H9 (cell line): Measurements from ENCODE around the gene FHIT. TPM values are rescaled to one million over a fixed set of nuclear protein-coding genes. Genes with fewer than 3 reads are reported as not detected.

Source experiments
- DNase-seq: peaks from one replicate; pipeline ENCODE4 v3.0.0-alpha.2; 2017
- H2AFZ ChIP-seq: one replicate; pipeline ENCODE4 v1.6.1; 2013; ENCODE audit warnings: mild to moderate bottlenecking, low read length, control low read depth, moderate library complexity
- H2AK5ac ChIP-seq: 2 replicates; pipeline ENCODE4 v1.6.1; 2013; ENCODE audit warnings: low read length, control low read depth, mixed read lengths; ENCODE audit not compliant: insufficient read length
- H2BK120ac ChIP-seq: one replicate; pipeline ENCODE4 v1.6.1; 2013; ENCODE audit warnings: low read depth, mild to moderate bottlenecking, low read length, control low read depth, inconsistent platforms; ENCODE audit not compliant: poor library complexity, severe bottlenecking
- H2BK12ac ChIP-seq: 2 replicates; pipeline ENCODE4 v1.6.1; 2013; ENCODE audit warnings: low read length, control low read depth, mixed read lengths, low read depth; ENCODE audit not compliant: insufficient read length
- H2BK15ac ChIP-seq: 2 replicates; pipeline ENCODE4 v1.6.1; 2013; ENCODE audit warnings: low read depth, low read length, control low read depth
- H2BK20ac ChIP-seq: one replicate; pipeline ENCODE4 v1.6.1; 2013; ENCODE audit warnings: low read depth, mild to moderate bottlenecking, low read length, control low read depth, inconsistent platforms; ENCODE audit not compliant: poor library complexity, severe bottlenecking
- H2BK5ac ChIP-seq: 2 replicates; pipeline ENCODE4 v1.6.1; 2013; ENCODE audit warnings: low read length, control low read depth, mixed read lengths; ENCODE audit not compliant: insufficient read length
- H3K14ac ChIP-seq: 2 replicates; pipeline ENCODE4 v1.6.1; 2013; ENCODE audit warnings: low read length, control low read depth; ENCODE audit not compliant: insufficient read depth
- H3K18ac ChIP-seq: 2 replicates; pipeline ENCODE4 v1.6.1; 2013; ENCODE audit warnings: low read depth, mild to moderate bottlenecking, mixed read lengths, low read length, control low read depth; ENCODE audit not compliant: insufficient read length
- H3K23ac ChIP-seq: 2 replicates; pipeline ENCODE4 v1.6.1; 2013; ENCODE audit warnings: low read length, control low read depth, mixed read lengths, low read depth; ENCODE audit not compliant: insufficient read length
- H3K23me2 ChIP-seq: 2 replicates; pipeline ENCODE4 v1.6.1; 2013; ENCODE audit warnings: low read depth, mild to moderate bottlenecking, mixed read lengths, low read length, control low read depth; ENCODE audit not compliant: insufficient read length, poor library complexity, severe bottlenecking
- H3K27ac ChIP-seq: 2 replicates; pipeline ENCODE4 v1.5.1; 2013; ENCODE audit warnings: low read length, control low read depth, mixed read lengths, low read depth; ENCODE audit not compliant: insufficient read length
- H3K27me3 ChIP-seq: 2 replicates; pipeline ENCODE4 v1.6.1; 2013; ENCODE audit warnings: low read length, control low read depth, inconsistent platforms; ENCODE audit not compliant: insufficient read depth
- H3K4ac ChIP-seq: 2 replicates; pipeline ENCODE4 v1.6.1; 2013; ENCODE audit warnings: low read depth, mild to moderate bottlenecking, control low read depth, inconsistent platforms, low read length, moderate library complexity
- H3K4me1 ChIP-seq: 2 replicates; pipeline ENCODE4 v1.6.1; 2013; ENCODE audit warnings: low read length, control low read depth, inconsistent platforms; ENCODE audit not compliant: insufficient read depth
- H3K4me2 ChIP-seq: 2 replicates; pipeline ENCODE4 v1.6.1; 2013; ENCODE audit warnings: low read length, control low read depth, mixed read lengths; ENCODE audit not compliant: insufficient read length, insufficient read depth
- H3K56ac ChIP-seq: 2 replicates; pipeline ENCODE4 v1.6.1; 2013; ENCODE audit warnings: low read depth, mild to moderate bottlenecking, mixed read lengths, low read length, control low read depth; ENCODE audit not compliant: insufficient read length
- H3K79me1 ChIP-seq: 2 replicates; pipeline ENCODE4 v1.6.1; 2013; ENCODE audit warnings: low read depth, mild to moderate bottlenecking, moderate library complexity, low read length, control low read depth, inconsistent platforms; ENCODE audit not compliant: insufficient read depth, poor library complexity, severe bottlenecking
- H3K79me2 ChIP-seq: 2 replicates; pipeline ENCODE4 v1.6.1; 2013; ENCODE audit warnings: low read length, control low read depth, inconsistent platforms; ENCODE audit not compliant: insufficient read depth
- H3K9ac ChIP-seq: 2 replicates; pipeline ENCODE4 v1.6.1; 2013; ENCODE audit warnings: low read length, control low read depth, mixed read lengths; ENCODE audit not compliant: insufficient read length; ENCODE audit errors: extremely low read depth
- H3K9me3 ChIP-seq: one replicate; pipeline ENCODE4 v1.6.1; 2013; ENCODE audit warnings: low read depth, low read length, inconsistent platforms; ENCODE audit not compliant: control insufficient read depth
- H3T11ph ChIP-seq: one replicate; pipeline ENCODE4 v1.6.1; 2013; ENCODE audit warnings: mild to moderate bottlenecking, low read length, control low read depth, inconsistent platforms
- H4K20me1 ChIP-seq: one replicate; pipeline ENCODE4 v1.6.1; 2013; ENCODE audit not compliant: control insufficient read depth, insufficient read length, insufficient read depth
- H4K5ac ChIP-seq: 2 replicates; pipeline ENCODE4 v1.6.1; 2013; ENCODE audit warnings: low read depth, mild to moderate bottlenecking, mixed read lengths, low read length, control low read depth; ENCODE audit not compliant: insufficient read length
- H4K8ac ChIP-seq: replicated peaks from 2 replicates; pipeline ENCODE4 v1.6.1; 2013; ENCODE audit warnings: low read length, control low read depth, mixed read lengths, low read depth; ENCODE audit not compliant: insufficient read length
- H4K91ac ChIP-seq: 2 replicates; pipeline ENCODE4 v1.6.1; 2013; ENCODE audit warnings: low read depth, mild to moderate bottlenecking, moderate library complexity, mixed read lengths, low read length, control low read depth; ENCODE audit not compliant: insufficient read length
- H3K27ac Mint-ChIP-seq, 3 experiments: 2 replicates in 2 of 3; 3 replicates in 1 of 3; pipeline ENCODE4 v1.8.0; 2020 to 2021; ENCODE audit warnings: mixed read lengths in 3 of 3, mild to moderate bottlenecking in 1 of 3, moderate library complexity in 1 of 3
- H3K27me3 Mint-ChIP-seq: 2 replicates; pipeline ENCODE4 v1.8.0; 2021; ENCODE audit warnings: low read depth, mild to moderate bottlenecking, moderate library complexity, mixed read lengths
- H3K36me3 Mint-ChIP-seq, 3 experiments: 2 replicates in 2 of 3; 3 replicates in 1 of 3; pipeline ENCODE4 v1.8.0; 2020 to 2021; ENCODE audit warnings: low read depth in 3 of 3, mixed read lengths in 3 of 3; ENCODE audit not compliant: insufficient read depth in 1 of 3
- H3K4me1 Mint-ChIP-seq, 2 experiments: 2 replicates each; pipeline ENCODE4 v1.8.0; 2020; ENCODE audit warnings: mixed read lengths in 2 of 2
- H3K4me3 Mint-ChIP-seq, 2 experiments: 2 replicates in 1 of 2; 3 replicates in 1 of 2; pipeline ENCODE4 v1.8.0; 2020 to 2021; ENCODE audit warnings: mild to moderate bottlenecking in 2 of 2, mixed read lengths in 2 of 2, moderate library complexity in 1 of 2
- H3K9me3 Mint-ChIP-seq, 2 experiments: 2 replicates in 1 of 2; 3 replicates in 1 of 2; pipeline ENCODE4 v1.8.0; 2020; ENCODE audit warnings: mild to moderate bottlenecking in 2 of 2, mixed read lengths in 2 of 2, moderate library complexity in 1 of 2
- WGBS: extraction: QIAGEN DNeasy Blood & Tissue Kit; methylation state at CpG from one replicate; pipeline ENCODE4 v1.1.7; 2013; ENCODE audit warnings: missing lambda C conversion rate, low lambda C conversion rate, mixed read lengths; ENCODE audit not compliant: insufficient read length; ENCODE audit errors: extremely low coverage; 5-methylcytosine and 5-hydroxymethylcytosine counted together
- total RNA-seq: library from RNA; stranded (reverse); gene quantifications from 2 replicates; pipeline ENCODE4 v1.2.1, GENCODE V29; 2021
- TF ChIP-seq, protein P1 (sequence below): fragments of 200-600 bp; sonication (generic); conservative IDR thresholded peaks from 3 replicates; pipeline ENCODE4 v1.8.0; 2021; ENCODE audit warnings: antibody characterized with exemption, mild to moderate bottlenecking

The FHIT gene
- total RNA-seq, 1 experiment from 2014 or later: 3.0 TPM

DNA sequence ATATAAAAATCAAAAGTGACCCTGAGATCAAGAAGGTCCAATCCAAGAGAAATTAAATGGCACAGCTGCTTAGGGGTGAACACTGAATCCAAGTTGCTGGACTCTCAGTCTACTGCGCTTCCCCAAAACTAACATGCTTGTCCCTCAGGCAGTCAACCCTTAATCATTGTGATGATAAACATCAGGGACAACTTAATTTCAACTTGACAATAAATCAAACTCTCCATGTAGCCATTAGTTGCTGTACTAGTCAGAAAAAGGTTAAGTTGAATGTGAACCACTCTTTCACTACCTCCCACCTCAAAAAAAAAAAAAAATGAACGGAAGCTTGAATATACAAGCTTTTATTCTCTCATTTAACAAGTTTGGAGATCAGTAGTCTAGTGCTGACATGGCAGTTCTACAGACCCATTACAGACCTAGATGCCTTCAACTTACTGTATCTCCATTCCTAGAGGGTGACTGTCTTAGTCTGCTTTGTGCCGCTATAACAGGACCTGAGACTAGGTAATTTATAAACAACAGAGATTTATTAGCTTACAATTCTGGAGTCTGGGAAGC, 185.7 kb downstream of the FHIT start:
- no peak overlapping the region for H3K23ac ChIP-seq
- H3K27ac Mint-ChIP-seq: no peak overlapping the region
- no CpG with 5 or more reads among the region's 3 CpGs for WGBS
- H3K56ac ChIP-seq: no peak overlapping the region
- H2AK5ac ChIP-seq: no peak overlapping the region
- H3K4me3 Mint-ChIP-seq: no peak overlapping the region
- H3K9ac ChIP-seq: no peak overlapping the region
- TF ChIP-seq, protein P1, sequence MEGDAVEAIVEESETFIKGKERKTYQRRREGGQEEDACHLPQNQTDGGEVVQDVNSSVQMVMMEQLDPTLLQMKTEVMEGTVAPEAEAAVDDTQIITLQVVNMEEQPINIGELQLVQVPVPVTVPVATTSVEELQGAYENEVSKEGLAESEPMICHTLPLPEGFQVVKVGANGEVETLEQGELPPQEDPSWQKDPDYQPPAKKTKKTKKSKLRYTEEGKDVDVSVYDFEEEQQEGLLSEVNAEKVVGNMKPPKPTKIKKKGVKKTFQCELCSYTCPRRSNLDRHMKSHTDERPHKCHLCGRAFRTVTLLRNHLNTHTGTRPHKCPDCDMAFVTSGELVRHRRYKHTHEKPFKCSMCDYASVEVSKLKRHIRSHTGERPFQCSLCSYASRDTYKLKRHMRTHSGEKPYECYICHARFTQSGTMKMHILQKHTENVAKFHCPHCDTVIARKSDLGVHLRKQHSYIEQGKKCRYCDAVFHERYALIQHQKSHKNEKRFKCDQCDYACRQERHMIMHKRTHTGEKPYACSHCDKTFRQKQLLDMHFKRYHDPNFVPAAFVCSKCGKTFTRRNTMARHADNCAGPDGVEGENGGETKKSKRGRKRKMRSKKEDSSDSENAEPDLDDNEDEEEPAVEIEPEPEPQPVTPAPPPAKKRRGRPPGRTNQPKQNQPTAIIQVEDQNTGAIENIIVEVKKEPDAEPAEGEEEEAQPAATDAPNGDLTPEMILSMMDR: no peak
- no peak overlapping the region for H3K18ac ChIP-seq
- H4K20me1 ChIP-seq: no peaks in the 10 kb centered on the region
- H2AFZ ChIP-seq: no peak overlapping the region
- H3T11ph ChIP-seq: no peak overlapping the region
- no peak overlapping the region for H4K8ac ChIP-seq
- no peak overlapping the region for H4K91ac ChIP-seq
- H3K4me1 ChIP-seq: no peaks in the 10 kb centered on the region
- H3K27me3 ChIP-seq: no peaks in the 10 kb centered on the region
- no peak overlapping the region for H2BK5ac ChIP-seq
- no peaks in the 10 kb centered on the region for H3K23me2 ChIP-seq
- H2BK120ac ChIP-seq: no peak overlapping the region
- no peaks in the 10 kb centered on the region for H3K36me3 Mint-ChIP-seq
- H2BK15ac ChIP-seq: no peak overlapping the region
- no peak for DNase-seq
- no peak overlapping the region for H3K14ac ChIP-seq
- H3K9me3 Mint-ChIP-seq: no peaks in the 10 kb centered on the region; a peak in 1 of 5 replicates
- H3K79me2 ChIP-seq: no peaks in the 10 kb centered on the region
- H3K4me1 Mint-ChIP-seq: no peaks in the 10 kb centered on the region
- H2BK20ac ChIP-seq: no peak overlapping the region
- no peak overlapping the region for H2BK12ac ChIP-seq
- no peak overlapping the region for H3K4me2 ChIP-seq
- no peak overlapping the region for H4K5ac ChIP-seq
- no peaks in the 10 kb centered on the region for H3K27me3 Mint-ChIP-seq
- H3K4ac ChIP-seq: no peak overlapping the region
- no peaks in the 10 kb centered on the region for H3K79me1 ChIP-seq
- H3K9me3 ChIP-seq: no peaks in the 10 kb centered on the region
- no peak overlapping the region for H3K27ac ChIP-seq
